GM06990 (cell line): ENCODE measurements around the gene FBLN1.

Experiments
- DNase-seq: peaks from one replicate; pipeline ENCODE4 v3.0.0-alpha.2; 2011; ENCODE audit not compliant: insufficient read length; ENCODE audit errors: extremely low read depth
- H3K27me3 ChIP-seq: replicated peaks from 2 replicates; pipeline ENCODE4 v1.6.0; 2011; ENCODE audit warnings: low read length; ENCODE audit not compliant: control insufficient read depth, insufficient read depth
- H3K36me3 ChIP-seq: 2 replicates; pipeline ENCODE4 v1.5.1; 2011; ENCODE audit warnings: low read length; ENCODE audit not compliant: control insufficient read depth, insufficient read depth
- H3K4me3 ChIP-seq: replicated peaks from 2 replicates; pipeline ENCODE4 v1.5.1; 2011; ENCODE audit warnings: low read depth, mild to moderate bottlenecking, control low read depth, low read length
- TF ChIP-seq, protein P1 (sequence below): IDR thresholded peaks from 2 replicates; pipeline ENCODE4 v1.5.1; 2011; ENCODE audit warnings: low read length, control low read depth, mild to moderate bottlenecking, inconsistent platforms; ENCODE audit not compliant: insufficient read depth, poor library complexity, severe bottlenecking

FBLN1 gene, protein sequence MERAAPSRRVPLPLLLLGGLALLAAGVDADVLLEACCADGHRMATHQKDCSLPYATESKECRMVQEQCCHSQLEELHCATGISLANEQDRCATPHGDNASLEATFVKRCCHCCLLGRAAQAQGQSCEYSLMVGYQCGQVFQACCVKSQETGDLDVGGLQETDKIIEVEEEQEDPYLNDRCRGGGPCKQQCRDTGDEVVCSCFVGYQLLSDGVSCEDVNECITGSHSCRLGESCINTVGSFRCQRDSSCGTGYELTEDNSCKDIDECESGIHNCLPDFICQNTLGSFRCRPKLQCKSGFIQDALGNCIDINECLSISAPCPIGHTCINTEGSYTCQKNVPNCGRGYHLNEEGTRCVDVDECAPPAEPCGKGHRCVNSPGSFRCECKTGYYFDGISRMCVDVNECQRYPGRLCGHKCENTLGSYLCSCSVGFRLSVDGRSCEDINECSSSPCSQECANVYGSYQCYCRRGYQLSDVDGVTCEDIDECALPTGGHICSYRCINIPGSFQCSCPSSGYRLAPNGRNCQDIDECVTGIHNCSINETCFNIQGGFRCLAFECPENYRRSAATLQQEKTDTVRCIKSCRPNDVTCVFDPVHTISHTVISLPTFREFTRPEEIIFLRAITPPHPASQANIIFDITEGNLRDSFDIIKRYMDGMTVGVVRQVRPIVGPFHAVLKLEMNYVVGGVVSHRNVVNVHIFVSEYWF

DNA sequence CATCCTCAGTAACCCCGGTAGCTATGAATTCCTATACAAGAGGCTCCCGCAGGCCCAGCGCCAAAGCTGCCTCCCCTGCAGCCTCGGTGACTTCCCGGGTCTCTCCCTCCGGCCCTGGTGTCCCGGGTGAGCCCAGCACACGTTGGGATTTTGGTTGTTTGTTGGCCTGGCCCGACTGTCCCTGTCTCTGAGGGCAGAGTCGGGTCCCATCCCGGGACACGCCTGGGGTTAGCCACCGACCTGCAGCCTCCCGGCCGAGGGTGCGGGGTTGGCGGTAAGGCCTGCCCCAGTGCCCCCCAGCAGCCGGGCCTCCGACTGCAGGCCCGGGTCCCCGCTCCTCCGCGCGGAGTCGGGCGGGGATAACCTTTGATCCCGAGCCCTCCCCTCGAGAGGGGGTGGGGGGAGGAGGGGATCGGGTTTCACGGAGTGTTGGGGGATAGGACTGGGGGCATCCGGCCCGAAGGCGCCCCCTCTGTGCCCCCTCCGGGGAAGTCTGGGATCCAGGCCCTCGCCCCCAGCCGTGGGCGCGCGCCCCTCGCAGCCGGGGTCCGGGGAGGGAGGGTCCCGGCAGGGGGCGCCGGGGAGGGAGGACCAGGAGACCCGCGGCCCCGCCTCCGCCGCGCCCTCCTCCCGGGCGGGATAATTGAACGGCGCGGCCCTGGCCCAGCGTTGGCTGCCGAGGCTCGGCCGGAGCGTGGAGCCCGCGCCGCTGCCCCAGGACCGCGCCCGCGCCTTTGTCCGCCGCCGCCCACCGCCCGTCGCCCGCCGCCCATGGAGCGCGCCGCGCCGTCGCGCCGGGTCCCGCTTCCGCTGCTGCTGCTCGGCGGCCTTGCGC lies at the start of gene FBLN1:
Gene FBLN1 (plus strand): TSS at position 669 of the 835 bp plus-strand sequence. CDS start 103 bp downstream, at position 772.
- no peak within 1 kb of the TSS for H3K4me3 ChIP-seq
- DNase-seq = no peak
- H3K36me3 ChIP-seq = no peaks in the 10 kb centered on the region
- H3K27me3 ChIP-seq = no peaks in the 10 kb centered on the region; the same call in 1 of the 2 replicates
- TF ChIP-seq, protein P1, sequence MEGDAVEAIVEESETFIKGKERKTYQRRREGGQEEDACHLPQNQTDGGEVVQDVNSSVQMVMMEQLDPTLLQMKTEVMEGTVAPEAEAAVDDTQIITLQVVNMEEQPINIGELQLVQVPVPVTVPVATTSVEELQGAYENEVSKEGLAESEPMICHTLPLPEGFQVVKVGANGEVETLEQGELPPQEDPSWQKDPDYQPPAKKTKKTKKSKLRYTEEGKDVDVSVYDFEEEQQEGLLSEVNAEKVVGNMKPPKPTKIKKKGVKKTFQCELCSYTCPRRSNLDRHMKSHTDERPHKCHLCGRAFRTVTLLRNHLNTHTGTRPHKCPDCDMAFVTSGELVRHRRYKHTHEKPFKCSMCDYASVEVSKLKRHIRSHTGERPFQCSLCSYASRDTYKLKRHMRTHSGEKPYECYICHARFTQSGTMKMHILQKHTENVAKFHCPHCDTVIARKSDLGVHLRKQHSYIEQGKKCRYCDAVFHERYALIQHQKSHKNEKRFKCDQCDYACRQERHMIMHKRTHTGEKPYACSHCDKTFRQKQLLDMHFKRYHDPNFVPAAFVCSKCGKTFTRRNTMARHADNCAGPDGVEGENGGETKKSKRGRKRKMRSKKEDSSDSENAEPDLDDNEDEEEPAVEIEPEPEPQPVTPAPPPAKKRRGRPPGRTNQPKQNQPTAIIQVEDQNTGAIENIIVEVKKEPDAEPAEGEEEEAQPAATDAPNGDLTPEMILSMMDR = no peak

DNA sequence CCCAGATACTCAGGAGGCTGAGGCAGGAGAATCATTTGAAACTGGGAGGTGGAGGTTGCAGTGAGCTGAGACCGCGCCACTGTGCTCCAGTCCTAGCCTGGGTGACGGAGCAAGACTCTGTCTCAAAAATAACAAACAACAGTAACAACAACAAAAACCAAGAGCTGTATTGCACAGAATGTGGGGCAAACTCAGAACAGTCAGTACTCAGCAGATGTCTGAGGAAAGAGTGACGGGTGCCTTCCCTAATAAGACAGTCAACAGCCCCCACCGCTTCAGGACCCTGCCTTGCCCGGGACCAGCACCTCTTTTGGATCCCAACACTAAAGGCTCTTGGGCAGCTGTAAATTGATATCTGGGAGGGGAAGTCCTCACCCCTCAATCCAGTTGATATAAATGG lies 48.9 kb upstream of the FBLN1 start:
- no peak for DNase-seq
- TF ChIP-seq, protein P1 = no peak
- Histone ChIP-seq H3K4me3 (no peak overlapping the region), H3K36me3 (no peaks in the 10 kb centered on the region), H3K27me3 (no peaks in the 10 kb centered on the region; the same call in 1 of the 2 replicates)

DNA sequence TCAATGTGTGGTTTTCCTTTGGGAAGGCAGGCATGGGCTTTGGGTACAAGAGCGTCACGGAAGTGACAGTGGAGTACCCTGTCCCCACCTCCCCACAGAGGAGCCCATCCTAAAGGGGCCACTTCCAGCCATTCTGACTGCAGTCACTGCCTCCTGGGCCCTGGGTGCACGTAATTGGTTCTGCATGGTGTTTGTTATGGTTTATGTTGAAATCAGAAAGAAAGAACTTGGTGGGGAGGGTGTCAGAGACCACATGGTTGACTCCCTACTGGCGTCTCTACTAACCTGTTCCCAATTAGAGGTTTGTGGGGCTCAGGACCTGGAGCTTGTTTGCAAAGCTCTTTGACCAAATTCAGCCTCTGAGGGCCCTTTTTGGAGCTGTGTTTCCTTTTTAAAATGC lies 48.4 kb upstream of the FBLN1 start:
- Histone ChIP-seq H3K36me3 (no peaks in the 10 kb centered on the region), H3K27me3 (no peaks in the 10 kb centered on the region; the same call in 1 of the 2 replicates), H3K4me3 (no peak overlapping the region)
- TF ChIP-seq, protein P1 = no peak
- DNase-seq = no peak

DNA sequence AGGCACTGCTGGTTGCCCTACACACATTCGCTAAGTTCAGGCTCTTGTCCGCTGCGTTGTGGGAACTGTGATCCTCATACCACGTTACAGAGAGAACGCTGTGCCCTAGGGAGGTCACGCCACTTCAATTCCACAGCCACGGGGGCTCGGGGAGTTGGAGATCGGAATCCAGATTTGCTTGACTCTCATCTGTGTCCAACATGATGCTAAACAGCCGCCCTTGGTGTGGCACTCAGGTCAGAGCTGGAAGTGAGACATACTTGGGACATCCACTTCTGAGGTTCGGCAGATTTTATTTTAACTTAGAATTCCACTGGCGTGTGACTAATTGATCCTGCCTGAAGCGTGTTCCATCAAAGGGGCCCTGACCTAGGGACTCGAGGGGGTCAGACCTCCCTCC lies 47.5 kb upstream of the FBLN1 start:
- no peak for DNase-seq
- Histone ChIP-seq H3K27me3 (no peaks in the 10 kb centered on the region; the same call in 1 of the 2 replicates), H3K36me3 (no peaks in the 10 kb centered on the region), H3K4me3 (no peak overlapping the region)
- TF ChIP-seq, protein P1 = no peak

DNA sequence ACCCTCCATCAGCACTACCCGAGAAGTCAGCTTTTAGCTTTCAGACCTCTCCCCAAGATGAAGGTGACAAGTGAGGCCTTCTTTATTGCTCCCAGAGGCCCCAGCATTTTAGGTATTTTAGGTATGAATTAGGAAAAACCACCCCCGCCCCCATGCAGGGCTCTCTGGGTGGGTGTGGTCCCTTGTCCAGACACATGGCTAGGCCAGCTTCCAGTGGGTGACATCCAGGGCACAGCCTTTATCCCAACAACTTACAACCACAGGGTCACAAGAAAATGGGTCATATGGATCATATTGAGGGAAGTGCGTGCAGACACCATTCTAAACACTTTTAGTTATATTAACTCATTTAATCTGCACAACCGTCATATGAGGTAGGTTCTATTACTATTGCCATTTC lies 47.1 kb upstream of the FBLN1 start:
- no peak for DNase-seq
- TF ChIP-seq, protein P1 = no peak
- H3K4me3 ChIP-seq = no peak overlapping the region
- no peaks in the 10 kb centered on the region; the same call in 1 of the 2 replicates for H3K27me3 ChIP-seq
- no peaks in the 10 kb centered on the region for H3K36me3 ChIP-seq
